SK-N-SH (cell line): Measurements from ENCODE around the gene NYAP1. TPM values are rescaled to one million over a fixed set of nuclear protein-coding genes. Genes with fewer than 3 reads are reported as not detected.

Source experiments
- CTCF ChIA-PET: fragments of 300-600, 350-600 bp; formaldehyde crosslinking; extraction: SDS; loops from one replicate; lab custom pipeline; 2021; lab: Yijun Ruan, JAX
- POLR2A ChIA-PET: fragments of 350-600 bp; sonication (Branson Sonifier 250); formaldehyde crosslinking; extraction: SDS; loops from one replicate; lab custom pipeline; 2020; ENCODE audit warnings: antibody characterized with exemption, inconsistent platforms; lab: Yijun Ruan, JAX
- DNase-seq: peaks from one replicate; pipeline ENCODE4 v3.0.0; 2012
- H2AFZ ChIP-seq: fragments of 200-600 bp; sonication (generic); 2 replicates; pipeline ENCODE4 v1.8.1; 2016; ENCODE audit warnings: antibody characterized with exemption, mild to moderate bottlenecking, low read depth
- H3F3A ChIP-seq: fragments of 200-600 bp; sonication (generic); replicated peaks from 2 replicates; pipeline ENCODE3; 2016; ENCODE audit warnings: antibody characterized with exemption, mild to moderate bottlenecking; ENCODE audit not compliant: insufficient read depth
- H3K27ac ChIP-seq, 2 experiments: fragments of 200-500 bp in 1 of 2; fragments of 200-600 bp in 1 of 2; sonication (Bioruptor generic) in 1 of 2; sonication (generic), shearing (Covaris generic) in 1 of 2; 2 replicates each; pipeline versions ENCODE4 v1.5.1 to v1.6.1; 2014 to 2016; ENCODE audit warnings: low read depth in 2 of 2, inconsistent platforms in 1 of 2, low read length in 1 of 2, mild to moderate bottlenecking in 1 of 2, mixed read lengths in 1 of 2
- H3K27me3 ChIP-seq: fragments of 200-600 bp; sonication (generic), shearing (Covaris generic); 2 replicates; pipeline ENCODE4 v1.6.1; 2016; ENCODE audit warnings: mixed run types; ENCODE audit not compliant: insufficient read depth
- H3K36me3 ChIP-seq, 2 experiments: fragments of 200-500 bp in 1 of 2; fragments of 200-600 bp in 1 of 2; sonication (Bioruptor generic) in 1 of 2; sonication (generic) in 1 of 2; replicated peaks in 1 of 2; 2 replicates each; pipeline versions ENCODE3 to v1.5.1; 2014 to 2016; ENCODE audit warnings: low read length in 1 of 2, mild to moderate bottlenecking in 1 of 2; ENCODE audit not compliant: insufficient read depth in 2 of 2, control insufficient read depth in 1 of 2
- H3K4me1 ChIP-seq, 2 experiments: fragments of 200-500 bp in 1 of 2; fragments of 200-600 bp in 1 of 2; sonication (Bioruptor generic) in 1 of 2; sonication (generic), shearing (Covaris generic) in 1 of 2; 2 replicates each; pipeline versions ENCODE4 v1.5.1 to v1.6.1; 2014 to 2016; ENCODE audit warnings: low read depth in 1 of 2, low read length in 1 of 2, mixed run types in 1 of 2; ENCODE audit not compliant: insufficient read depth in 2 of 2, control insufficient read depth in 1 of 2
- H3K4me2 ChIP-seq: fragments of 200-600 bp; sonication (generic), shearing (Covaris generic); 2 replicates; pipeline ENCODE4 v1.6.1; 2017; ENCODE audit warnings: mixed run types
- H3K4me3 ChIP-seq, 2 experiments: fragments of 200-500 bp in 1 of 2; fragments of 200-600 bp in 1 of 2; sonication (Bioruptor generic) in 1 of 2; sonication (generic), shearing (Covaris generic) in 1 of 2; 2 replicates each; pipeline versions ENCODE4 v1.5.1 to v1.8.1; 2014 to 2016; ENCODE audit warnings: low read depth in 2 of 2, inconsistent platforms in 1 of 2, low read length in 1 of 2, mild to moderate bottlenecking in 1 of 2, mixed read lengths in 1 of 2, moderate library complexity in 1 of 2
- H3K79me2 ChIP-seq: fragments of 200-600 bp; sonication (generic); 2 replicates; pipeline ENCODE4 v1.8.1; 2017; ENCODE audit warnings: mild to moderate bottlenecking; ENCODE audit not compliant: insufficient read depth
- H3K9ac ChIP-seq: fragments of 200-600 bp; sonication (generic); 2 replicates; pipeline ENCODE4 v1.6.1; 2017; ENCODE audit warnings: mixed run types
- H3K9me2 ChIP-seq: fragments of 200-600 bp; sonication (generic); 2 replicates; pipeline ENCODE4 v1.6.1; 2017; ENCODE audit warnings: mixed run types
- H3K9me3 ChIP-seq: fragments of 200-600 bp; sonication (generic); 2 replicates; pipeline ENCODE4 v1.6.1; 2017; ENCODE audit warnings: mixed run types, mild to moderate bottlenecking, moderate library complexity
- H4K20me1 ChIP-seq: fragments of 200-600 bp; sonication (generic); 2 replicates; pipeline ENCODE4 v1.6.1; 2017; ENCODE audit warnings: mild to moderate bottlenecking, mixed run types; ENCODE audit not compliant: insufficient read depth
- CHD2 ChIP-seq: fragments of 150-350 bp; IDR thresholded peaks from 2 replicates; pipeline ENCODE4 v1.6.1; 2018; ENCODE audit warnings: low read length; ENCODE audit not compliant: partially characterized antibody
- FOSL2 ChIP-seq: IDR thresholded peaks from 2 replicates; pipeline ENCODE4 v1.4.0; 2012; ENCODE audit warnings: low read depth, mild to moderate bottlenecking, moderate library complexity, borderline replicate concordance
- FOXJ3 ChIP-seq: sonication (generic); formaldehyde crosslinking; IDR thresholded peaks from 2 replicates; pipeline ENCODE4 v1.5.1; 2020; ENCODE audit warnings: mild to moderate bottlenecking, missing genetic modification reagents
- FOXM1 ChIP-seq: IDR thresholded peaks from 2 replicates; pipeline ENCODE4 v1.4.0; 2012; ENCODE audit warnings: low read depth, mild to moderate bottlenecking
- GATA2 ChIP-seq: sonication (generic); formaldehyde crosslinking; IDR thresholded peaks from 2 replicates; pipeline ENCODE4 v1.5.0; 2020; ENCODE audit warnings: mild to moderate bottlenecking, missing genetic modification reagents
- JUND ChIP-seq: IDR thresholded peaks from 2 replicates; pipeline ENCODE4 v1.4.0; 2012
- MEF2A ChIP-seq: IDR thresholded peaks from 2 replicates; pipeline ENCODE4 v1.4.0; 2012; ENCODE audit warnings: low read depth, borderline replicate concordance
- MXI1 ChIP-seq: IDR thresholded peaks from 2 replicates; pipeline ENCODE4 v1.6.1; 2012; ENCODE audit warnings: mild to moderate bottlenecking, low read depth, low read length, improper control_type of control experiment
- NFIC ChIP-seq: IDR thresholded peaks from 2 replicates; pipeline ENCODE4 v1.4.0; 2012; ENCODE audit warnings: borderline replicate concordance
- NRF1 ChIP-seq: IDR thresholded peaks from 2 replicates; pipeline ENCODE4 v1.6.1; 2012; ENCODE audit warnings: low read depth, mild to moderate bottlenecking, low read length
- RCOR1 ChIP-seq: fragments of 150-350 bp; IDR thresholded peaks from 2 replicates; pipeline ENCODE4 v1.6.1; 2017; ENCODE audit warnings: antibody characterized with exemption, low read length
- RFX5 ChIP-seq: IDR thresholded peaks from 2 replicates; pipeline ENCODE4 v1.6.1; 2012; ENCODE audit warnings: mild to moderate bottlenecking, improper control_type of control experiment, low read length
- RXRA ChIP-seq: IDR thresholded peaks from 2 replicates; pipeline ENCODE4 v1.4.0; 2012; ENCODE audit warnings: low read depth, mild to moderate bottlenecking, borderline replicate concordance
- SIN3A ChIP-seq: IDR thresholded peaks from 2 replicates; pipeline ENCODE4 v1.6.1; 2012; ENCODE audit warnings: low read depth, mild to moderate bottlenecking, low read length, moderate library complexity, borderline replicate concordance
- TAF1 ChIP-seq: IDR thresholded peaks from 2 replicates; pipeline ENCODE4 v1.6.1; 2012; ENCODE audit warnings: low read depth, mild to moderate bottlenecking, low read length, moderate library complexity, borderline replicate concordance
- USF1 ChIP-seq: IDR thresholded peaks from 2 replicates; pipeline ENCODE4 v1.4.0; 2012; ENCODE audit warnings: low read depth, borderline replicate concordance
- WGBS: methylation state at CpG from one replicate; pipeline ENCODE4 v1.1.6; 2017; ENCODE audit warnings: low lambda C conversion rate; 5-methylcytosine and 5-hydroxymethylcytosine counted together
- polyA plus RNA-seq, 3 experiments: library from polyadenylated mRNA; depleted of rRNA; stranded (reverse); fragments of >200 nt; gene quantifications; 2 replicates each; pipeline ENCODE4 v1.2.3, GENCODE V29; 2012
- TF ChIP-seq, protein P1 (sequence below): fragments of 150-350 bp; IDR thresholded peaks from 2 replicates; pipeline ENCODE4 v1.6.1; 2017; ENCODE audit warnings: antibody characterized with exemption, low read length, low read depth, borderline replicate concordance
- TF ChIP-seq, protein P2 (sequence below): IDR thresholded peaks from 2 replicates; pipeline ENCODE4; 2012

The NYAP1 gene
- polyA plus RNA-seq, 1 of the 3 experiments (the other 2 are of a cell fraction), result 6.0 TPM

DNA sequence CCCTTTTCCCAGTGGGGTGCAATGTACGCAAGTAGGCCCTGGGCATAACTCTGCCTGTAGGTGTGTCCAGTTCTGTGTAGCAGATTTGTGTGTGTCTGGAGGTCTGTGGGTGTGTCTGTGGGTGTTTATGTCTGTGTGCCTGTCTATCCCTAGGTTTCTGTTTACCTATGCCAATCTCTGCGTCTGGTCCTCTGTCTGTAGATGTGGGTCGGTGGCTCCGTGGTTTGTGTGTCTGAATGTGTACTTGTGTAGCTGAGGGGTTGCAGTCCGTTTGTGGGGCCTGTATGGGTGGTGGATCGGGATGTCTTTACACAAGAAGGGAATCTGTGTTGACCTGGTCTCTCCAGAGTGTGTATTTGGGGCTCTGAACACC lies 932 bp downstream of the NYAP1 start:
- DNase-seq, result no peak
- ChIA-PET CTCF (interaction anchor here (0.6 to 11.1 kb wide), 4 partner anchors 15 to 207 kb away, joined by 3 to 151 read pairs (median 18); no protein-coding TSS in a partner anchor), POLR2A (no interaction called here)
- H3K4me3 ChIP-seq, result peak overlapping the region; percentile 51 to 76
- WGBS, result 84% methylated on average over 6 of the region's 6 CpGs
- H3K4me2 ChIP-seq, result peak overlapping the region; percentile 93
- H3F3A ChIP-seq, result peaks cover 6% of the 10 kb centered on the region
- H3K27ac ChIP-seq, result peak overlapping the region in 1 of 2 experiments; percentile 62; a peak in 1 of 4 replicates
- H3K9ac ChIP-seq, result 0 out of 2 replicates have a peak overlapping the region, but pooled peaks have one; percentile 73
- no peaks in the 10 kb centered on the region for H4K20me1 ChIP-seq
- H3K79me2 ChIP-seq, result peaks cover 5% of the 10 kb centered on the region; the same call in 1 of the 2 replicates
- no peak overlapping the region for H2AFZ ChIP-seq
- H3K4me1 ChIP-seq, result peaks cover 4 to 32% of the 10 kb centered on the region in 2 experiments; a peak in 3 of 4 replicates
- H3K9me3 ChIP-seq, result no peaks in the 10 kb centered on the region
- TF ChIP-seq JUND (no peak), NFIC (no peak), FOSL2 (no peak), RFX5 (no peak)
- peaks cover 0 to 6% of the 10 kb centered on the region in 2 experiments for H3K36me3 ChIP-seq
- no peaks in the 10 kb centered on the region for H3K9me2 ChIP-seq
- no peaks in the 10 kb centered on the region for H3K27me3 ChIP-seq

- Histone ChIP-seq H4K20me1 (no peaks in the 10 kb centered on the region), H3K9ac (no peak overlapping the region), H3K4me2 (peak overlapping the region; percentile 93; the same call in 1 of the 2 replicates), H3F3A (peaks cover 6% of the 10 kb centered on the region), H3K79me2 (peaks cover 5% of the 10 kb centered on the region; the same call in 1 of the 2 replicates), H3K27me3 (no peaks in the 10 kb centered on the region), H3K4me3 (no peak overlapping the region), H2AFZ (no peak overlapping the region), H3K9me3 (no peaks in the 10 kb centered on the region), H3K9me2 (no peaks in the 10 kb centered on the region), H3K36me3 (peaks cover 0 to 6% of the 10 kb centered on the region in 2 experiments), H3K4me1 (peaks cover 3 to 40% of the 10 kb centered on the region in 2 experiments; a peak in 2 of 4 replicates), H3K27ac (no peak overlapping the region; a peak in 1 of 4 replicates)
- POLR2A ChIA-PET, result no interaction called here
- CTCF ChIA-PET, result interaction anchor here (1.0 to 11.1 kb wide), 4 partner anchors 16 to 206 kb away, joined by 3 to 151 read pairs (median 18); partner anchors contain the start of gene AGFG2
- TF ChIP-seq MEF2A, result no peak
- no peak for TF ChIP-seq FOXJ3 (CRISPR knock-in tag)
- no peak for TF ChIP-seq GATA2 (CRISPR knock-in tag)
- no peak for TF ChIP-seq RXRA
- TF ChIP-seq, protein P1, sequence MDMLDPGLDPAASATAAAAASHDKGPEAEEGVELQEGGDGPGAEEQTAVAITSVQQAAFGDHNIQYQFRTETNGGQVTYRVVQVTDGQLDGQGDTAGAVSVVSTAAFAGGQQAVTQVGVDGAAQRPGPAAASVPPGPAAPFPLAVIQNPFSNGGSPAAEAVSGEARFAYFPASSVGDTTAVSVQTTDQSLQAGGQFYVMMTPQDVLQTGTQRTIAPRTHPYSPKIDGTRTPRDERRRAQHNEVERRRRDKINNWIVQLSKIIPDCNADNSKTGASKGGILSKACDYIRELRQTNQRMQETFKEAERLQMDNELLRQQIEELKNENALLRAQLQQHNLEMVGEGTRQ, result no peak
- no peak for TF ChIP-seq RFX5
- DNase-seq, result peak; percentile 33
- WGBS, result 78% methylated on average over 4 of the region's 4 CpGs
Observed at GRCh38 chr7:100485471-100485876, 1.7 kb downstream of the NYAP1 start.

GRCh38 chr7:100486111-100486636 lies 2.4 kb downstream of the NYAP1 start:
- H3K9me3 ChIP-seq, result no peaks in the 10 kb centered on the region
- DNase-seq, result no peak
- peaks cover 0 to 6% of the 10 kb centered on the region in 2 experiments for H3K36me3 ChIP-seq
- CTCF ChIA-PET, result interaction anchor here (1.0 to 11.1 kb wide), 4 partner anchors 17 to 75 kb away, joined by 3 to 151 read pairs (median 18); partner anchors contain the start of gene AGFG2
- POLR2A ChIA-PET, result no interaction called here
- H3K27ac ChIP-seq, result no peak overlapping the region
- no peak overlapping the region for H3K9ac ChIP-seq
- no peaks in the 10 kb centered on the region for H3K9me2 ChIP-seq
- H3K79me2 ChIP-seq, result peaks cover 5% of the 10 kb centered on the region; the same call in 1 of the 2 replicates
- H2AFZ ChIP-seq, result no peak overlapping the region
- H3K4me1 ChIP-seq, result peaks cover 3 to 42% of the 10 kb centered on the region in 2 experiments; a peak in 2 of 4 replicates
- H3K4me2 ChIP-seq, result peak overlapping the region; percentile 93; the same call in 1 of the 2 replicates
- H3K27me3 ChIP-seq, result no peaks in the 10 kb centered on the region
- H3F3A ChIP-seq, result peaks cover 6% of the 10 kb centered on the region
- H4K20me1 ChIP-seq, result no peaks in the 10 kb centered on the region
- TF ChIP-seq CHD2 (no peak), RCOR1 (no peak), GATA2 (CRISPR knock-in tag) (no peak), FOXJ3 (CRISPR knock-in tag) (no peak), JUND (no peak), TAF1 (no peak), FOXM1 (no peak), MXI1 (no peak), USF1 (no peak), RXRA (no peak), NRF1 (no peak), SIN3A (no peak)
- TF ChIP-seq, protein P2, sequence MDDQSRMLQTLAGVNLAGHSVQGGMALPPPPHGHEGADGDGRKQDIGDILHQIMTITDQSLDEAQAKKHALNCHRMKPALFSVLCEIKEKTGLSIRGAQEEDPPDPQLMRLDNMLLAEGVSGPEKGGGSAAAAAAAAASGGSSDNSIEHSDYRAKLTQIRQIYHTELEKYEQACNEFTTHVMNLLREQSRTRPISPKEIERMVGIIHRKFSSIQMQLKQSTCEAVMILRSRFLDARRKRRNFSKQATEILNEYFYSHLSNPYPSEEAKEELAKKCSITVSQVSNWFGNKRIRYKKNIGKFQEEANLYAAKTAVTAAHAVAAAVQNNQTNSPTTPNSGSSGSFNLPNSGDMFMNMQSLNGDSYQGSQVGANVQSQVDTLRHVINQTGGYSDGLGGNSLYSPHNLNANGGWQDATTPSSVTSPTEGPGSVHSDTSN, result no peak
- TF ChIP-seq, all 33 proteins: peak for 0
- no peak overlapping the region for H3K4me3 ChIP-seq
- WGBS, result 93% methylated on average over 5 of the region's 5 CpGs
